ENCODE data around the gene RASA1. TPM values are rescaled to one million over a fixed set of nuclear protein-coding genes. Genes with fewer than 3 reads are reported as not detected.
"Not testable (repeated sequence)": the region's sequence is repeated elsewhere in the genome, so short reads cannot be mapped to it uniquely, and the experiment has no call there.

Gene RASA1
- total RNA-seq, 2 donors from 2014 or later: 15.6 to 17.8 TPM

GRCh38 chr5:87266914-87267573 lies 639 bp upstream of the RASA1 start:
- Histone ChIP-seq H3K36me3 (replicated peaks in 1 of 2; ENCODE audit: insufficient read depth in 1 of 2, low read depth in 2 of 2) (no peaks in the 10 kb centered on the region), H3K4me3 (peak overlapping the region; percentile 94 to 98), H3K4me1 (peaks cover 20% of the 10 kb centered on the region), H3K27ac (peak overlapping the region; percentile 83 to 92 (median 89)), H3K27me3 (no peaks in the 10 kb centered on the region), H3K9me3 (no peaks in the 10 kb centered on the region)
- TF ChIP-seq POLR2A (IDR thresholded peaks at IDR 0.05): no peak
- TF ChIP-seq CTCF (IDR thresholded peaks at IDR 0.05): peak in 1 of 7 experiments; percentile 11
- peak; percentile 51 for ATAC-seq
- 2 to 4% methylated on average over 14 of the region's 14 CpGs for WGBS, 2 donors
- intact Hi-C loops (cut with DNase I): no loop called here
- DNase-seq: no peak

- intact Hi-C loops (cut with DNase I): no loop called here
- no peaks in the 10 kb centered on the region for H3K9me3 ChIP-seq
- H3K4me1 ChIP-seq: peaks cover 20% of the 10 kb centered on the region
- no peaks in the 10 kb centered on the region for H3K27me3 ChIP-seq
- H3K36me3 ChIP-seq (replicated peaks in 1 of 2; ENCODE audit: insufficient read depth in 1 of 2, low read depth in 2 of 2): no peaks in the 10 kb centered on the region
- DNase-seq (peak; percentile 56 to 75 (median 64)), ATAC-seq (peak; percentile 63)
- 0 to 1% methylated on average over 9 to 46 of the region's 49 CpGs for WGBS, 2 donors
- peak overlapping the region; percentile 83 to 92 (median 89) for H3K27ac ChIP-seq
- TF ChIP-seq POLR2A (IDR thresholded peaks at IDR 0.05) (peak in 2 of 3 donors; percentile 28 to 36), CTCF (IDR thresholded peaks at IDR 0.05) (no peak)
- H3K4me3 ChIP-seq: peak overlapping the region; percentile 94 to 98
Observed at GRCh38 chr5:87268126-87268969, 665 bp downstream of the RASA1 start.

GRCh38 chr5:87268970-87269377 lies 1.3 kb downstream of the RASA1 start:
- no peaks in the 10 kb centered on the region for H3K27me3 ChIP-seq
- intact Hi-C loops (cut with DNase I): no loop called here
- no peak for DNase-seq
- H3K36me3 ChIP-seq (replicated peaks in 1 of 2; ENCODE audit: insufficient read depth in 1 of 2, low read depth in 2 of 2): no peaks in the 10 kb centered on the region
- no peak for TF ChIP-seq POLR2A (IDR thresholded peaks at IDR 0.05)
- TF ChIP-seq CTCF (IDR thresholded peaks at IDR 0.05): no peak
- H3K9me3 ChIP-seq: no peaks in the 10 kb centered on the region
- peak overlapping the region; percentile 83 to 92 (median 89) for H3K27ac ChIP-seq
- H3K4me3 ChIP-seq: peak overlapping the region; percentile 94 to 98
- H3K4me1 ChIP-seq: peaks cover 21% of the 10 kb centered on the region
- ATAC-seq: no peak
- 0 to 1% methylated on average over 4 of the region's 4 CpGs for WGBS, 2 donors

- ATAC-seq; H3K4me3 ChIP-seq; H3K9me3 ChIP-seq; intact Hi-C loops (cut with DNase I); DNase-seq; H3K27me3 ChIP-seq; H3K27ac ChIP-seq; H3K36me3 ChIP-seq (replicated peaks in 1 of 2; ENCODE audit: insufficient read depth in 1 of 2, low read depth in 2 of 2): not testable (repeated sequence)
- WGBS, 2 donors: 95 to 97% methylated on average over 17 of the region's 17 CpGs
- H3K4me1 ChIP-seq: peaks cover 25% of the 10 kb centered on the region
Observed at GRCh38 chr5:87270888-87271287, 3.2 kb downstream of the RASA1 start.

- DNase-seq (no peak), ATAC-seq (no peak)
- Histone ChIP-seq H3K27ac (no peak overlapping the region), H3K4me3 (no peak overlapping the region), H3K9me3 (no peaks in the 10 kb centered on the region), H3K27me3 (no peaks in the 10 kb centered on the region), H3K4me1 (peaks cover 6% of the 10 kb centered on the region), H3K36me3 (replicated peaks in 1 of 2; ENCODE audit: insufficient read depth in 1 of 2, low read depth in 2 of 2) (no peaks in the 10 kb centered on the region)
- TF ChIP-seq CTCF (IDR thresholded peaks at IDR 0.05): no peak
- TF ChIP-seq POLR2A (IDR thresholded peaks at IDR 0.05): no peak
- intact Hi-C loops (cut with DNase I): no loop called here
- WGBS, 2 donors: 92 to 100% methylated on average over 1 of the region's 1 CpG
Observed at GRCh38 chr5:87276655-87277054, 9.0 kb downstream of the RASA1 start.
